HepG2 (cell line): ENCODE measurements around the gene TMEM79. TPM values are rescaled to one million over a fixed set of nuclear protein-coding genes. Genes with fewer than 3 reads are reported as not detected.

Source experiments
- ATAC-seq: fragments of 200-7000 bp; cut with Tn5 transposase; 3 replicates; pipeline ENCODE4 v1.9.1; 2020; ENCODE audit warnings: mild to moderate bottlenecking, moderate library complexity
- BruUV-seq: library from RNA; stranded (reverse); fragments of 400-500 nt; replicated peaks from 2 replicates; lab custom pipeline; 2021; lab: Mats Ljungman, UMichigan
- CTCF ChIA-PET: fragments of 300-600 bp; formaldehyde crosslinking; extraction: SDS; loops from one replicate; lab custom pipeline; 2021; ENCODE audit warnings: low total read pairs, inconsistent platforms, low intra/inter-chr PET ratio; lab: Yijun Ruan, JAX
- POLR2A ChIA-PET: fragments of 350-600 bp; sonication (Branson Sonifier 250); formaldehyde crosslinking; loops from one replicate; lab custom pipeline; 2020; ENCODE audit warnings: antibody characterized with exemption, inconsistent platforms; lab: Yijun Ruan, JAX
- DNase-seq: peaks from one replicate; pipeline ENCODE4 v3.0.0-alpha.2; 2015; ENCODE audit warnings: low spot score
- FAIRE-seq: peaks from 3 replicates; lab custom pipeline; 2011; peaks lifted over from hg19 to GRCh38; lab: Jason Lieb, UNC
- H2AFZ ChIP-seq: one replicate; pipeline ENCODE4 v1.6.1; 2011; ENCODE audit warnings: low read length, inconsistent platforms
- H3K27ac ChIP-seq: fragments of 300-600 bp; 3 replicates; pipeline ENCODE4 v1.8.0; 2011; ENCODE audit warnings: mixed run types, mild to moderate bottlenecking, mixed read lengths, low read length, inconsistent platforms; ENCODE audit not compliant: insufficient read depth; ENCODE audit errors: extremely low read length
- H3K27me3 ChIP-seq, 2 experiments: fragments of 200-600 bp in 1 of 2; 2 replicates in 1 of 2; 3 replicates in 1 of 2; pipeline versions ENCODE4 v1.6.0 to v1.8.0; 2011; ENCODE audit warnings: low read length in 2 of 2, mild to moderate bottlenecking in 2 of 2, moderate library complexity in 2 of 2, inconsistent platforms in 1 of 2; ENCODE audit not compliant: insufficient read depth in 2 of 2, control insufficient read depth in 1 of 2
- H3K36me3 ChIP-seq, 2 experiments: fragments of 200-600 bp in 1 of 2; replicated peaks in 1 of 2; 2 replicates in 1 of 2; 3 replicates in 1 of 2; pipeline versions ENCODE4 v1.5.1 to v1.8.0; 2011; ENCODE audit warnings: low read length in 2 of 2, inconsistent platforms in 1 of 2; ENCODE audit not compliant: insufficient read depth in 2 of 2, control insufficient read depth in 1 of 2
- H3K4me1 ChIP-seq: 2 replicates; pipeline ENCODE4 v1.5.1; 2012; ENCODE audit warnings: low read length, inconsistent platforms; ENCODE audit not compliant: insufficient read depth
- H3K4me2 ChIP-seq: 2 replicates; pipeline ENCODE4 v1.6.0; 2011; ENCODE audit warnings: low read depth, low read length, inconsistent platforms
- H3K4me3 ChIP-seq, 3 experiments: fragments of 200-600 bp in 1 of 3; sonication (generic), shearing (Covaris generic) in 1 of 3; replicated peaks in 1 of 3; 2 replicates each; pipeline ENCODE4 v1.5.1; 2011 to 2016; ENCODE audit warnings: low read length in 3 of 3, inconsistent platforms in 2 of 3, low read depth in 2 of 3, mild to moderate bottlenecking in 2 of 3, control low read depth in 1 of 3, mixed read lengths in 1 of 3; ENCODE audit not compliant: insufficient read depth in 1 of 3
- H3K79me2 ChIP-seq: one replicate; pipeline ENCODE4 v1.6.1; 2011; ENCODE audit warnings: low read length, inconsistent platforms; ENCODE audit not compliant: insufficient read depth
- H3K9ac ChIP-seq: 2 replicates; pipeline ENCODE4 v1.6.0; 2011; ENCODE audit warnings: mild to moderate bottlenecking, low read depth, low read length, inconsistent platforms; ENCODE audit not compliant: insufficient read depth
- H3K9me3 ChIP-seq: 2 replicates; pipeline ENCODE4 v1.5.1; 2012; ENCODE audit warnings: mild to moderate bottlenecking, low read length
- H4K20me1 ChIP-seq: 2 replicates; pipeline ENCODE4 v1.6.0; 2011; ENCODE audit warnings: inconsistent platforms, mild to moderate bottlenecking, low read length, moderate library complexity; ENCODE audit not compliant: insufficient read depth
- BRD4 ChIP-seq: sonication (generic); formaldehyde crosslinking; IDR thresholded peaks from 2 replicates; pipeline ENCODE4 v1.4.0; 2020; ENCODE audit warnings: missing genetic modification reagents
- BRF2 ChIP-seq: sonication (generic); formaldehyde crosslinking; IDR thresholded peaks from 2 replicates; pipeline ENCODE4 v1.8.1; 2022; ENCODE audit warnings: mild to moderate bottlenecking, missing genetic modification reagents
- FOXA3 ChIP-seq: IDR thresholded peaks from 2 replicates; pipeline ENCODE4 v1.6.1; 2016; ENCODE audit warnings: missing genetic modification reagents, missing compliant biosample characterization
- MXD4 ChIP-seq: IDR thresholded peaks from 2 replicates; pipeline ENCODE4 v1.6.1; 2016; ENCODE audit warnings: mild to moderate bottlenecking, missing biosample characterization, missing genetic modification reagents
- NKX3-1 ChIP-seq: sonication (generic); formaldehyde crosslinking; IDR thresholded peaks from 2 replicates; pipeline ENCODE4 v1.5.0; 2020; ENCODE audit warnings: missing genetic modification reagents
- PRDM4 ChIP-seq: sonication (generic); formaldehyde crosslinking; IDR thresholded peaks from 2 replicates; pipeline ENCODE4 v1.9.0; 2021; ENCODE audit warnings: missing genetic modification reagents, borderline replicate concordance
- SRSF4 ChIP-seq: fragments of 200-400 bp; formaldehyde crosslinking; IDR thresholded peaks from one replicate; pipeline ENCODE4 v1.6.1; 2018; ENCODE audit warnings: mild to moderate bottlenecking, low read depth, low read length, moderate library complexity; ENCODE audit not compliant: poor library complexity, severe bottlenecking
- ZEB1 ChIP-seq: IDR thresholded peaks from 2 replicates; pipeline ENCODE4 v1.6.1; 2012; ENCODE audit warnings: mild to moderate bottlenecking, low read depth, inconsistent platforms; ENCODE audit not compliant: insufficient replicate concordance
- ZNF256 ChIP-seq: sonication (generic); formaldehyde crosslinking; conservative IDR thresholded peaks from 2 replicates; pipeline ENCODE4 v1.4.0; 2020; ENCODE audit warnings: missing genetic modification reagents
- ZNF720 ChIP-seq: sonication (generic); formaldehyde crosslinking; IDR thresholded peaks from 2 replicates; pipeline ENCODE4 v1.4.0; 2020; ENCODE audit warnings: missing genetic modification reagents
- ZNF83 ChIP-seq: sonication (generic); formaldehyde crosslinking; IDR thresholded peaks from 2 replicates; pipeline ENCODE4 v1.4.0; 2020; ENCODE audit warnings: missing genetic modification reagents, mild to moderate bottlenecking, borderline replicate concordance
- ZNF839 ChIP-seq: sonication (generic); formaldehyde crosslinking; IDR thresholded peaks from 2 replicates; pipeline ENCODE4 v1.4.0; 2020; ENCODE audit warnings: missing genetic modification reagents, mild to moderate bottlenecking, borderline replicate concordance
- WGBS: methylation state at CpG from one replicate; pipeline ENCODE4 v1.1.6; 2017; ENCODE audit warnings: low lambda C conversion rate; 5-methylcytosine and 5-hydroxymethylcytosine counted together
- in situ Hi-C: cut with HindIII; loops from 2 replicates; pipeline ENCODE4 v1.10.0; 2017; ENCODE audit warnings: low pct_unique_long_range_greater_than_20kb; ENCODE audit not compliant: extremely low pct_ligation_motif_present
- intact Hi-C: fragments of 100-400 bp; cut with micrococcal nuclease; formaldehyde crosslinking; loops from one replicate; pipeline ENCODE4 v1.10.0; 2022; ENCODE audit not compliant: unreplicated experiment
- polyA plus RNA-seq, 8 experiments: library from polyadenylated mRNA; depleted of rRNA in 3 of 8; stranded (reverse) in 7 of 8; unstranded in 1 of 8; fragments of >200 nt; fragmentation: Illumina TruSeq in 4 of 8; extraction: Trizol in 4 of 8; gene quantifications; 2 replicates each; pipeline versions ENCODE4 v1.2.1 to v1.2.3, GENCODE V29; 2011 to 2016; ENCODE audit warnings: low read depth in 4 of 8, missing spikeins in 1 of 8, mixed read lengths in 1 of 8; ENCODE audit not compliant: insufficient read depth in 1 of 8
- total RNA-seq, 5 experiments: library from RNA; depleted of rRNA; stranded (reverse); fragments of >200 nt; fragmentation: Illumina TruSeq; extraction: Trizol; gene quantifications; 2 replicates each; pipeline ENCODE4 v1.2.3, GENCODE V29; 2016; ENCODE audit warnings: low read depth in 1 of 5

TMEM79 gene
- total and polyA plus RNA-seq, 2 of the 13 experiments (the other 11 are each of a cell fraction or from before 2014, with no cell fraction given): 1.2 to 1.9 TPM

DNA sequence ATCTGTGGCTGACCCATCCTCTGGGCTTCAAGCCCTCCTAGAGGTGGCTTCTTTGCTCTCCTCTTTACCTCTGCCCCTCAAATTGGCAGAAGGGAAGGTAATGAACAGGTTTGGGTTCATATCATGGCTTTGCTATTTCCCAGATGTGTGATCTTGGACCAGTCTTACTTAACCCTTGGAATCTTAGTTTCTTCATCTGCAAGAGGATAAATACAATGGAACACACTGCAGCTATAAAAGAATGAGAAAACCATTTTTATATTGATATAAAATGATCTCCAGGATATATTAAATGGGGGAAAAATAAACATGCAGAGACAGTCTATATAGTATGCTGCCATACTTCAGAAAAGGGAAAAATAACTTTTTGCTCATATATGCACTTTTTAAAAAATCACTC lies 5.7 kb downstream of the TMEM79 start:
- CTCF ChIA-PET: no interaction called here
- no peaks in the 10 kb centered on the region for H4K20me1 ChIP-seq
- no peak overlapping the region for H3K27ac ChIP-seq
- H3K36me3 ChIP-seq: peaks cover 3 to 6% of the 10 kb centered on the region in 2 experiments; a peak in 2 of 5 replicates
- POLR2A ChIA-PET: no interaction called here
- no peak overlapping the region for H3K9ac ChIP-seq
- no peak overlapping the region for H3K4me3 ChIP-seq
- DNase-seq (no peak), ATAC-seq (no peak), FAIRE-seq (no peak)
- in situ Hi-C loops (no loop called here), intact Hi-C loops (loop anchor here (5.0 kb wide), 1 partner anchor 47 kb away; the partner anchor contains the start of genes CCT3 and TSACC)
- H3K9me3 ChIP-seq: no peaks in the 10 kb centered on the region
- no peak overlapping the region; the same call in 1 of the 2 replicates for H3K4me2 ChIP-seq
- peaks cover 33% of the 10 kb centered on the region for H3K4me1 ChIP-seq
- BruUV-seq: TSS peak; percentile 31
- H3K79me2 ChIP-seq: peaks cover 1% of the 10 kb centered on the region
- H2AFZ ChIP-seq: no peak overlapping the region
- no peaks in the 10 kb centered on the region for H3K27me3 ChIP-seq
- no peak for TF ChIP-seq ZNF839
- TF ChIP-seq BRD4 (CRISPR knock-in tag): no peak
- TF ChIP-seq FOXA3 (CRISPR knock-in tag): no peak

- no TSS peak for BruUV-seq
- peaks cover 44% of the 10 kb centered on the region for H3K4me1 ChIP-seq
- no peaks in the 10 kb centered on the region for H3K27me3 ChIP-seq
- no peaks in the 10 kb centered on the region for H4K20me1 ChIP-seq
- no peak overlapping the region for H2AFZ ChIP-seq
- peaks cover 0 to 6% of the 10 kb centered on the region in 2 experiments; a peak in 2 of 5 replicates for H3K36me3 ChIP-seq
- H3K9me3 ChIP-seq: no peaks in the 10 kb centered on the region
- peaks cover 8% of the 10 kb centered on the region for H3K79me2 ChIP-seq
- WGBS: 1% methylated on average over 9 of the region's 37 CpGs
- FAIRE-seq (peak; percentile 60), DNase-seq (peak; percentile 94), ATAC-seq (peak; percentile 95)
- peak overlapping the region; percentile 81 for H3K4me2 ChIP-seq
- peak overlapping the region; percentile 66 to 80 (median 73) for H3K4me3 ChIP-seq
- CTCF ChIA-PET: no interaction called here
- POLR2A ChIA-PET: interaction anchor here (0.9 to 9.2 kb wide), 8 partner anchors 9 to 80 kb away, joined by 3 to 115 read pairs (median 4); partner anchors contain the start of genes PMF1, SMG5 and TMEM79
- intact Hi-C loops: loop anchor here (5.0 kb wide), 1 partner anchor 46 kb away; the partner anchor contains the start of genes CCT3 and TSACC
- in situ Hi-C loops: no loop called here
- peak overlapping the region; percentile 81 for H3K9ac ChIP-seq
- H3K27ac ChIP-seq: peak overlapping the region; percentile 94
- no peak for TF ChIP-seq SRSF4
- no peak for TF ChIP-seq ZNF256 (CRISPR knock-in tag)
- TF ChIP-seq PRDM4 (CRISPR knock-in tag): no peak
- TF ChIP-seq MXD4 (CRISPR knock-in tag): peak; percentile 40; the same call in 1 of the 2 replicates
- TF ChIP-seq ZNF83: no peak; the same call in 1 of the 2 replicates
- no peak for TF ChIP-seq NKX3-1
- TF ChIP-seq BRF2 (CRISPR knock-in tag): no peak; the same call in 1 of the 2 replicates
- TF ChIP-seq ZNF720 (CRISPR knock-in tag): no peak
- TF ChIP-seq ZEB1: no peak
Observed at GRCh38 chr1:156291226-156292061, 7.3 kb downstream of the TMEM79 start.
